GM12873 (cell line): ENCODE data around the gene CEACAM7.

ENCODE experiments used
- TF ChIP-seq, protein P1 (sequence below): IDR thresholded peaks from 2 replicates; pipeline ENCODE4 v1.5.1; 2012; ENCODE audit warnings: low read depth, mild to moderate bottlenecking, moderate library complexity, low read length, control low read depth; ENCODE audit not compliant: insufficient read depth; ENCODE audit errors: missing control alignments

Gene CEACAM7

DNA sequence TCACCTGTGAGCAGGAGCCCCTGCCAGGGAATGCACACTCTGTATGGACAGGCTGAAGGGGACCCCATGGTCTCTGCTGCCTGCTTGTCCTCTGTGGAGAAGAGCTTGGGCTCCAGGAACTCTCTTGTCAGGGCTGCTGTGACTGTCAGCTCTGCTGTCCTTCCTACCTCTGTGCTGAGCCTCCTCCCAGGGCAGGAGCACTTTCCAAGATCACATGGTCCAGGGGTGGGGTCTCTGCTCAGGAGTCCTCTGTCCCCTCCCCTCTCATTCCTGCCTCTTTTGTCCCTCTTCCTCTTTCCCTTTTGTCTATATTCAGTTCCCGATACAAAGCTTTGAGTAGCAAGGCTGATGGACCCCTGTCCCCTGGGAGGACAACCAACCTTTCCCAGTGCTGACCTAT, at the start of gene CEACAM7:
CEACAM7 (minus strand) TSS at position 173 of the 400 bp plus-strand sequence; CDS start at position 68, 105 bp downstream.
- TF ChIP-seq, protein P1, sequence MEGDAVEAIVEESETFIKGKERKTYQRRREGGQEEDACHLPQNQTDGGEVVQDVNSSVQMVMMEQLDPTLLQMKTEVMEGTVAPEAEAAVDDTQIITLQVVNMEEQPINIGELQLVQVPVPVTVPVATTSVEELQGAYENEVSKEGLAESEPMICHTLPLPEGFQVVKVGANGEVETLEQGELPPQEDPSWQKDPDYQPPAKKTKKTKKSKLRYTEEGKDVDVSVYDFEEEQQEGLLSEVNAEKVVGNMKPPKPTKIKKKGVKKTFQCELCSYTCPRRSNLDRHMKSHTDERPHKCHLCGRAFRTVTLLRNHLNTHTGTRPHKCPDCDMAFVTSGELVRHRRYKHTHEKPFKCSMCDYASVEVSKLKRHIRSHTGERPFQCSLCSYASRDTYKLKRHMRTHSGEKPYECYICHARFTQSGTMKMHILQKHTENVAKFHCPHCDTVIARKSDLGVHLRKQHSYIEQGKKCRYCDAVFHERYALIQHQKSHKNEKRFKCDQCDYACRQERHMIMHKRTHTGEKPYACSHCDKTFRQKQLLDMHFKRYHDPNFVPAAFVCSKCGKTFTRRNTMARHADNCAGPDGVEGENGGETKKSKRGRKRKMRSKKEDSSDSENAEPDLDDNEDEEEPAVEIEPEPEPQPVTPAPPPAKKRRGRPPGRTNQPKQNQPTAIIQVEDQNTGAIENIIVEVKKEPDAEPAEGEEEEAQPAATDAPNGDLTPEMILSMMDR, result no peak

DNA sequence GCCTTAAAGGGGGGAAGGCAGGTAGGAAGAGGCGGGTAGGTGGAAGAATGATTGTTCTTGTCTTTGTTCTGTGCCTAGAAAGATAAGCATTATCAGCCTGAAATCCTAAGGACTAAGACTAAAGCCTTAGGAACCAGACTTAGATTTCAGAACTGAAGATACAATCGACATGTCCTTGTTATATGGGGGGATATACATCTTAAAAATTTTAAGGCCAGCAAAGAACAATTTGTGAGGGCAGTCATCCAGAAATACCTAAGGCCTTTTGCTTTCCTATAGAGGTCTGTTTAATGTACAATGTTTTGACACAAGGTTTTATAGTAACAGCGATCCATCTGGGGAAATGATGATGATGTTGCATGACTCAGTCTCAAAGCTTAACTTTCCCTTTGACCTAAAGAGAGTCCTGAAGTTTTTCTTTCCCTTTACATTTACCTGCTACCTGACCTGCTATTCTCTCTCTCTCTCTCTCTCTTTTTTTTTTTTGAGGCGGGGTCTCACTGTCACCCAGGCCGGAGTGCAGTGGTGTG, 47.1 kb upstream of the CEACAM7 start:
- TF ChIP-seq, protein P1, result no peak

DNA sequence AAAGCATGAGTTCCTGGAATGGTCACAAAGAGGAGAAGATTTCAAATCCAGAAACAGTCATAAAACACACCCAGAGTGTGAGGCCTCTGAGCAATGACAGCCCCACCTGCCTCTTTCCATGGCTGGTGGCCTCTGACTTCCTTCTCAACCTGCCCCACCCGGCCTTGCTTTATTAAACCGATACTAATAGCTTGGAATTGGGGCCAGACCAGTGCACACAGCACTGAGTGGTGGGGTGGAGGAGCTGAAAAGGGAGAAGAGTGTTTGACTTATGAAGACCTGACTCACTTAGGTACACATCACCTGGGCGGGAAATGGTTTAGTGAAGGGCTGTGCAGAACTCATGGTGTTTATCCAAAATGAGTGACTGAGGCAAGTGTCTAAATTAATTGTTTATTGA, 46.5 kb upstream of the CEACAM7 start:
- TF ChIP-seq, protein P1, result no peak

DNA sequence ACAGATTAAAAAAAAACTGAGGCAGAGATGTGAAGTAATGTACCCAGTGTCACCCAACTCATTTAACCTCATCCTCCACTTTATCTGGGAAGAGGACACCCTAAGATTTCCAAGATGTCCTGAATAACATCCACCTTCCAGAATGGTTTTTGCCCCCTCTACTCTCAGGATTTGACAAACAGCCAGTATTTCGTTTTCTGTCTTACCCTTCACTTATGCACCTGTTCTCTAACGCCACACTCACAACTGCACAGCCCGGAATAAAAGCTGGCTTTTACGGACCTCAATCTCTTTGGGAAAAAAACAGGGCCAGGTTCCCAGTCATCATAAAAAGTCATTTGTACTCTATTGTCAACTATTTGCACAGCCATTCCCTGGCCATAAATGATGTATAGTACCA, 46.1 kb upstream of the CEACAM7 start:
- TF ChIP-seq, protein P1, result no peak

DNA sequence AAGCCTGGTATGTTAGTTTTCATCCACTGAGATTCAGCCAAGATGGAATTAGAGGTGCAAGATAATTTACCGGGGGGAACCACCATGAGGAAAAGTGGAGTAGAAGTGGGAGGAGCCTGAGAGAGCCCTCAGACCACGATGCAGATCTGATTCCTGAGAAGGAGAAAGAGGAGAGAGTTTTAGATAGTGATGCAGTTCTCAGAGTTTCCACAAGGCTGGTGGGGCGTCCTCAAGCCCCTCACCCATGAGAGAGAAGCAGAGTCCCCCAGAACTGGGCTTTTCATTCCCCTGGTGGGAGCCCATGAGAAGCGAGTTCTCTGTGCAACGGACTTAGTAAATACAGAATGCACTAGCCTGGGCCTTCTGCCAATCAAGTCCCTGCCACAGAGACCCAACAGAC, 38.4 kb upstream of the CEACAM7 start:
- TF ChIP-seq, protein P1, result no peak

DNA sequence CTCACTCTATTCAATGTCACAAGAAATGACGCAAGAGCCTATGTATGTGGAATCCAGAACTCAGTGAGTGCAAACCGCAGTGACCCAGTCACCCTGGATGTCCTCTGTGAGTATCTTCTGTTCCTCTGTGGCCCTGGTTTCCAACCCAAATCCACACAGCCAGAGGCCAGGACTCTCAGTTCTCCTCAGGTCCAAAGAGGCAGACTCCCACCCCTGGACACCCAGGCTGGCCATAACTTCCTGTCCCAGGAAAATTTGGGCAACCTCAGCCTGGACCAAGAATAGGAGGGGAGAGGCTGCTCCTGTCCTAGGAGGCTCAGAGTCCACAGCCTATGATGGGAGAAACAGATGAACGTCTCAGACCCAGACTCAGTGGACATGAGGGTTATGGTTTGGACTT, 32.0 kb upstream of the CEACAM7 start:
- TF ChIP-seq, protein P1, result no peak

DNA sequence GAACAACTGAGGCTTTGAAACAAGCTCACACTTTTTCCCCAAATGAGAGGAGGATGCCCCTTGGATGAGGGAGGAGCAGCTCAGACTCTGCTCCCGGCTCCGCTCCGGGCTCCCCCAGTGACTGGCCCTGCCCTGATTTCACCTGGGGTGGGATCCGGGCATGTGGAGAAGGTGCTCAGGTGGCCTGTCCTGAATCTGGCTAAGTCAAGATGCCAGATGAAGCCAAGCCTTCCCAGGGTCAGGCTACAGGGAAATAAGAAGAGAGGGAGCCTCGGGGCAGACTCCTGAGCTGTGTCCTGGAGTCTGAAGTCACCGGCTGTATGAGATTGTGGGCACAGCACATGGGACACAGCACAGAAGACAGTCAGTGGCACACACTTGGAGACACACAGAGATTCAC, 30.7 kb upstream of the CEACAM7 start:
- TF ChIP-seq, protein P1, result no peak
